SKM-1 treated with dmso at 0.1 percent for 144 hours (cell line): ENCODE measurements around the gene ADGRL3.

ENCODE experiments used
- DNase-seq: peaks from one replicate; lab custom pipeline; 2025; ENCODE audit not compliant: unreplicated experiment; lab: John Stamatoyannopoulos, UW

Gene ADGRL3

DNA sequence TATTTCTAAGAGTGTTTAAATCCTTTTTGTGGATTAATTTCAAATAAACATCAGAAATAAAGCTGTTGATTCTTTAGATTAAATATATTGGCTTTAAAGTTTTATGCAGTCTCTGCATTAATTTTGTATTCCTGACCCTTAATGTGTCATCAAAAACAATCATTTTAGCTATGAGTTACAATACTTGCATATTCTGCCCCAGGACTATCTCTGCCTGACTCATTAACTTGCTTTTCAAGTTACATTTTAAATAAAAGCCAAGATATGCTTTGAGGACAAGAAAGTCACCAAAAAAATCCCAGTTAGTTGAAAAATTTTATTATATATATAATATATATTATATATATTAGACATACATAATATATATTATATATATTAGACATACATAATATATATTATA is 208.7 kb downstream of the ADGRL3 start:
- no peak for DNase-seq

DNA sequence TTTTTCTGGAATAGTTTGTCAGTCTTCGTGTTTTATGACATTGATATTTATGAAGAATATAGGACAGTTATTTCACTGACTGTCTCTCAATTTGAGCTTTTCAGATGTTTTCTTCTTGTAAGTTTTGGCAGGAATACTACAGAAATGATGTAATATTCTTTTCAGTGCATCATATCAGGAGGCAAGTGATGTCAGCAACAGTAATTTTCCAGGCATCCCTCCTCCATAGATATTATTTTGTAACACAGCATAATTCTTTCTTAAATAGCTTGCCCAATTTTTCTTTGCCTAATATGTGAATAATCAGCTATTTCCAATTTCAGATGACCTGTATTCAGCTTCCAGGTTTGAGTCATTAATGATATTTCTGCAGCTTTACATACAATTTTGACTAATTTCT is 211.1 kb downstream of the ADGRL3 start:
- no peak for DNase-seq

DNA sequence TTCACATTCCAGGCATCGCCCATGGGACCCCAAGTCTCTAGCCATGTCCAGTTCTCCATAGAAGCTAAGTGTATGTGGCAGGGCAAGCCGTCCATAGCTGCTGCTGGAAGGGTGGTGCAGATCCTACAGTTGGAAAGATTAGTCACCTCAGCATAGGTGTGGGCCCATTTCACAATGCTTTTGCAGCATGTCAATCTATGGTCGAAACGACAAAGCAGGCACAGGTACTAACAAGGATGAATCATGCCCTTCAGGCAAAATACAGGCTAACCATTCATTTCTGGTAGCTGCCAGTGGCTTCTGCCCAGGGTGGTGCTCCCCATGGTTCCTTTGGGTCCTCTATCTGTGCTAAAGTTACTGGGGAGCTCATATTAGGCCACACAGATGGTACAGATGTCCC is 225.2 kb downstream of the ADGRL3 start:
- no peak for DNase-seq

DNA sequence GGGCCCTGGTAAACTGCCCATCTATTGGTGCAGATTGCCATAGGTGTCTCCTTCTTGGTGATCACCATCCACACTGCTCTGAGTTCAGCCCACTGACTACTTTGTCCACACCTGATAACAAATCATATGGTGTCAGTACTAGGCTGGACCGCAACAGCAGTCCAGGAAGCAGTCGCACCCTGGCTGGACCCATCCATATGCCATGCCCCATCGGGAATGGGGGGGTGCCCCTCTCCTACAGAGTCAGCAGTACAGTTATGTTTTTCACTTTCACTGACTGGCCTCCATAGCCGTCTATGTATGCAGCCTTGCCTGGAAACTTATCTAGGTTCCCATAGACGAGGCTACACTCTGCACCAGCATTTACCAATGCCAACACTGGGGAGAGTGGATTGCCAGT is 226.1 kb downstream of the ADGRL3 start:
- DNase-seq: no peak

DNA sequence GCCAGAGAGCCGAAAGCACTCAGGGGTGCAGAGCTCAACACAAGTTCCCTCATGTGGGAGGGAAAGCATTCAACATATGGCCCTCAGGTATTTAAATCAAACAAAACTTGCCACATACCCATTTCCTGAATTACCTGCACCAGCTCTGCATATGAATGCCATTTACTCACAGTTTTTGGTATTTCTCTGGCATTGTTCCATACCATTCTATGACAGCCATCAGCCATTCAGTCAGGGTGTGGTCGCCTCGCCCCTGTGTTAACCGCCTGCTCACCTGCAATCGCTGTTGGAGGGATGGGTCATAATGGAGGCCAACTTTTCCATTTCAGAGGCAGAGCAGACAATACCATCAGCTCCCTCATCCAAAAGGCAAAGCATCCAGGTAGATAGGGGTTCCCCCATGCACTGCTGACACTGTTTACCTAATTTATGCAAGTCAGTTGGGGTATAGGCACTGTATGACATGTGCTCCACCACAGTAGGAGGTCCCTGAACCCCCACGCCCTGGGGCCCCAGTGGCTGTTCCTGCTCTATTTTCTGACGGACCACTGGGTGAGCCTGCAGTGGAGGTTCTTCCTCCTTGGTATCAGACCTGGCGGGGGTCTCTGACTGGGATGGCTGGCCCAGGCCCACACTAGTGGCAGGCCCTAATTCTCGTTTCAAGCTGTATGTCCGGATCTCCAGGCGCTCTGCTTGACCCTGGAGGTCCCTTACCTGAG is 227.1 kb downstream of the ADGRL3 start:
- DNase-seq: no peak

DNA sequence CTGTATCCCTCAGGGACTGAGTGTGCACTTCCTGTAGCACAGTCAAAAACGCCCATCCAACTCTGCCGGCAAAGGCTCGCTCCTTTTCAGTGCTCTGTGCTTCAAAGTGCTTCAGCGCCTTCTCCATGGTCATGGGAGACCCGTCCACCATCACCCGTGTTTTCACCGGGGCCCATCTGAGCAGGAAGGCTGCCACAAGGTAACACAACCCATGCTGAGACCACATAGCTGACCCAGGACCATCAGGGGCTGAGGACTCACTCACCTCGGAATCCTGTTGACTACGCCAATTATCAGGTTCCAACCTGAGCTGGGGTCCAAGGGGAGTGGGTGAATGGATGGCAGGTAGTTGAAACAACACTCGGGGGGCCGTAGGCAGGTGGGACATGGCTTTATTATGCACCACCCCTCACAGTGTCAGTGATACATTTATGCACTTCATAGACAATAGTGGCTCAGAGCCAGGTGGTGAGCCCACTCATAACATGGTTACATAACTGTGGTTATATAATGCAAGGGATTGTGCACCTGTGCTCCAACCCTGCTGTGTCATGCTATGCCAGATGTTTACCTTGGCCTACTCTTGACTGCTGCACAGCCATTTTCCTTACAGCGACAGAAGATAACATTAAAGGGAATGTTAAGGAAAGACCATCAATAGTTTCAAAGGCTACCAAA is 227.8 kb downstream of the ADGRL3 start:
- no peak for DNase-seq

DNA sequence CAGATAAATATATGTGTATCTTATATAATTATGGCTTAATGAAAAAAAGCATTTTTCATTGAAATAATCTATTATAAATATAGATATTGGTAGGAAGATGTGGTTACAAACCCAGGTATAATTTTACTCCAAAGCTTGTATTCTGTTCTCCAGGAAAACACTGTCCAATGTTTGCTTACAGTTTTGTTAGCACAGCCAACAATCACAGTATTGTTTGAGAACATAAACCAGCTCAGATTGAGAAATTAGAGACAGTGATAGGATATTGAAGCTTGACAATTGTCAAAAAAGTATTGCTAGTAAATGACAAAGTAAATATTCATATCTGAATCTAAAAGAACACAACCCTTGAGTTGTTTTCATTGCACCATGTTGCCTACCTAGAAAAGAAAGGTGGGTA is 228.8 kb downstream of the ADGRL3 start:
- DNase-seq: no peak

DNA sequence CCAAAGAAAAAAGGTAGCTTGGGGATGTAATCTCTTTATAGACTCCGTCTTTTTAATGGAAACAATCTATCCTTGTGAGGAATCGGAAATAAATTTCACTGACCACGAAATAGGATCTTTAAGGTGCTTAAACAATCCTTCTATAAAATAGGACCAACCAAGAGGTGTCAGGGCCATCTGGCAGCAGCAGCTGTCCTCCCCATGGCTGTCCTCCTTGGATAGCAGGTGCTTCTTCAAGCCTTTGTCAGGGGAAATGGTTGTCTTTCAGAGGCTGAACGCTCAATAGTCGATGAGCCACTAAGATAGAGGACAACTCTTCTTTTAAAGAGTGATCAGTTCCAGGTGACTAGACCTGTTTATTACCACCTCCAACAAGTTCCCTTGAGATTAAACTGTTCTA is 231.0 kb downstream of the ADGRL3 start:
- DNase-seq: no peak

DNA sequence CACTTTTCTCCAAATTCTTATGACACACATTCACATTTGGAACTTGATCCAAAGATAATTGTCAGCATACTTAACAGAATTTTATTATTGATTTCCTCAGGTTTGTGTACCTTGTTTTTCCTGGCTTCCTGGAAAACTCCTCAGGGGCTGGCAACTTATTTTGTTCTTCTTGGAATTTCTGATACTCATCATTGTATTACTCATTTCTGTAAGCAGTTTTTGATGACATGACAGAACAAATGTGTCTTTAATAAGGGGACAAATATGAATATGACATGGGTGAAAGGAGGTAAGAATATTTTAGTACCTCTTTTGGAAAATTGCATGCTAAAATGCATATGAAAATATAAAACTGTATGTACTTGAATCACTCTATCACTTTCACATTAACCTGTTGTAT is 237.8 kb downstream of the ADGRL3 start:
- no peak for DNase-seq

DNA sequence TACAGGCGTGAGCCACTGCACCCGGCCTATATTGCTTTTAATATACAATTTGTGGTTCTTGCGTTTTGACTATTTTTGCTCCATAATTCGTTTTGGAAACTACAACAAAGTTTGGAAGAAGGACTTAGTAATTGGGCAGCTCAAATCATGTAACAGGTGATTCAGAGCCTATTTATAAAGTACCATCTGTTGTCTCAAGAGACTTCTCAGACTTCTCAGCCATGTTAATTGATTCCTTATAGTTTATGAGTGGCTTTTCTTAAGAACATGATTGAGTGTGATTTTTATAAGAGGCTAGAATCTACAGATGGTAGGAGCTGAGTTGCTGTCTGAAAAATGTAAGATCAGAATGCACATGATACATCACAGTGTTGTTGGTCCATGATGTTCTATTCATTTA is 240.2 kb downstream of the ADGRL3 start:
- DNase-seq: no peak

DNA sequence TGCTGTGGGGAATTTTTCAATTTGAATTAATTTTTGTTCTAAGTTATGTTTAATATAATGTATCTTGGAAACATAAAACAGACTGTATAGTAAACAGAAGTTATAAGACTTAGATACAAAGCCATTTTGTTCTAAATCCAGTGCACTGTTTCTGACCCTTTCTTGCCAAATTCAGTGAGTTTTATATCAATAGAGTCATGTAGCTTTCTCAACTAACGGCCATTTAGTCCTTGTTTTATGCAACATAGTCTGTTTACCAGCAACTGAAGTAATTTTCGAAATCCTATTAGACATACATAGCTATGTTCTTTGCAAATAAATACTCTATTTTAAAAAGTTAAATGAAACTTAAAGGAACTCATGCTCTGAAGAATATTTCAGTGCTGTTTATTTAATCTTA is 242.8 kb downstream of the ADGRL3 start:
- DNase-seq: no peak

DNA sequence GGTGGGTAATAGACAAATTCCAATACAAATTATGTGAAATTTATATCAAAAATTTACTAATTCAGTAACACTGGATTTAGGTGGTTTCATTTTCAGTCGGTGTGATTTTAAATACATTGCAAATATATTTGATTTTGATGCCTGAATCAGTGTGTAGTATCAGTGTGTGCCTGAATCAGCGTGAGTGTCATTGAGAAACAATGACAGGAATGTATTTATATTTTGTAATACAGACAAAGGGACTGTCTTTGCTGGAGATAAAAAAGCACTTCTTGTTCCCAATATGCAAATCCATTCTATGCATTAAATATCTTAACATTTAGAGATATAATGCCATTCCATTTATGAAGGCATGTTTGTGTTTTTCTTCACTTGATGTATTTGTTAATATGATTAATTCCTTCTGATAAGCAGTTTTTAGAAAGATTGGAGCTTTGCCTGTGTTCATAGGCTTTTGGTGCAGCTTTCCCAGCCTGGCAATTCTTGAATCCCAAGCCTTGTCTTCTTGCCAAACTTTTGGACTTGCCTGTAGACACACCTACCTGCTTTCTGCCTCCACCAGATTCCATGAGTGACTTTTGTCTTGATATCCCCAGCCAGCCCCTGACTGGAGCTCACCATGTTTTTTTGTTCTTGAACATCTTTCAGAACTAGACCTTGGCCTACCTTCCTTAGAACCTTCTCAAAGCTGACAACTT is 243.8 kb downstream of the ADGRL3 start:
- DNase-seq: no peak

DNA sequence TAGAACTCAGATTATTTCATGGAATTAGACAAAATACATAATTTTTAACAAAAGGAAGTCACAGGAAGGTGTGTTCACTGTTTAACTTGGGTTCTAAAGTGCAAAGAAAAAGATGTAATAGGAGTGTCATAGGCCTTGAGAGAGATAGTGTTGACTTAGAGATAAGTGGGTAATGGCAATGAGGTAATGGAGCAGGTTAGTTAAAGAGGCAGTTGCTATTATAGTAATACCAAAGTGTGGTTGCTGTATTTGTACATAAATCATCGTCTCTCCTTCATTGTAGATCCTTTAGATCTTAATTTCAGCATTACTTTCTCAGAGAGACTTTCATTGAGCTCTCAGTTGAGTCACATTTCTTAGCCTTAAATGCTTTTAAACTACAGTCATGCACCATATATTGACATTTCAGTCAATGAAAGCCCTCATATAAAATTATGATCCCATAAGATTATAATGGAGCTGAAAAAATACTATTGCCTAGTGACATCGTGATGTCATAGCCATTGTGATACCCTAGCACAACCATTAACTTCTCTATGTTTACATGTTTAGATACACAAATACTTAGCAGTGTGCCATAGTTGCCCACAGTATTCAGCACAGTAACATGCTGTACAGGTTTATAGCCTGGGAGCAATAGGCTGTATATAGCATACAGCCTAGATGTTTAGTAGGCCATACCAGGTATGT is 245.4 kb downstream of the ADGRL3 start:
- DNase-seq: no peak

DNA sequence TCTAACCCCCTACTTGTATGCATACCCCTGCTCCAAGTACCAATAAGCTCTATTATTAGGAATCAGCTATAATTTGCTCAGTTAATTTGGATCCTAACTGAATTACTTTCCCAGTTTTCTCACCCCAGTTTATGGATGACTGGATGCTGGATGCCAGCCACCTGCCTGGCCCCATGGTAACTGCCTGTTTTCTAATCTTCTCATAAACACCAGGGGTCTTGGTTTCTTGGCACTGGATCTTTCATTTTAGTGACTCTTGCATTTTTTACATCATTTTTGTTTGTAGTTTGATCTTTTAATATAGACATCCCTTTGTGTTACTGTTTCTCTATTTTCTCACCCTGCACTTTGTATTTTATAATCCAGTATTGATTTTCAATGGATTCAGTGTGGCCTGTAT is 246.8 kb downstream of the ADGRL3 start:
- no peak for DNase-seq

DNA sequence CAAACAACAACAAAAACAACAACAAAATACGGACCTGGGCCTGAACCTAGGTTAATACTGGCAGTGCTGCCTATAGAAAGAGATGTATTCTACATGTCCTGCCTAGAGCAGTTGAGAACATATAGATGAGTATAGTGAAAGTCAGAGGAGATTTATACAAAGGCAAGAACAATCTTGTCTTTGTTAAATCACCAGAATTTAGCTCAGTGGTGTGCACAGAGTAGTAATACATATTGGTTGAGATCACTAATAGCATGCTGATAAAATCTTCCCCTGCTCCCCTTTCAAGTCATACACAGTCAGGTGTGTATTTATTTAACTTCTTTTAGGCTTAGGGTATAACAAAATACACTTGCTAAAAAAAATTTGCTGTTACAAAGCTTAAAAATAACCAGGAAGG is 247.8 kb downstream of the ADGRL3 start:
- no peak for DNase-seq

DNA sequence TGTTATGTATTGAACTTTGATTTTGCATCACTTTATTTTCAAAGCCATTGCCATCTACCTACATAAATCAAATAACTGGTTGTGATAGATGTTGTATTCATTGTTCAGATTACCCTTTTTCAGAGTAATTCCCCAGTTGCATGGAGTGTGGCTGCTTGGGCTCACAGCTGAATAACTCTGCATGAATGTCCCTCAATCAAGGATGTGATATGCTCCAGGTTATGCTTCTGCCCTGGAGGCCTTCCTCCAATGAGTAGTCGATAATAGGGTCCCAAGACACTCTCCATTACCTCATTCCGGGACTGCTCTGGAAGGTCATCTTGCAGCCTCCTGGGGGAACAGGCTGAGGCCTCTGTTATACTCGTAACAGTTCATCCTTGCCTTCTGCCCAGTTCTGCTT is 251.8 kb downstream of the ADGRL3 start:
- DNase-seq: no peak

DNA sequence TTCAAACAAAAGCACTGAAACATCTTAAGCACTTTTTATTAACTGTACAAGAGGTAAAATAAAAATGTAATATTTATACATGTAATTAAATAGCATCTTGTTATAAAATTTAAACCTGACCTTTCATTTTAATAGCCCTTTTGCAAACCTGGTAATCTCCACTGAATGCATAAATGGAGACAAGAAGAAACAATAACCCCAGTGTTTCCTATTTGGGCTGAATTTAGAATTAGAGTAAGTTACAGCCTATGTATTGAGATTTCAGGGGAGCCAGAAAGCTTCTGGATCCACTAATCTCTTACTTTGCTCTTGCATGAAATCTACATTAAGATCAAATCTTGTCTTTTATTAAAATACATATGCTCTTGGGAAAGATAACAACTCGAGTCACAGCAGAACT is 261.8 kb downstream of the ADGRL3 start:
- DNase-seq: no peak

DNA sequence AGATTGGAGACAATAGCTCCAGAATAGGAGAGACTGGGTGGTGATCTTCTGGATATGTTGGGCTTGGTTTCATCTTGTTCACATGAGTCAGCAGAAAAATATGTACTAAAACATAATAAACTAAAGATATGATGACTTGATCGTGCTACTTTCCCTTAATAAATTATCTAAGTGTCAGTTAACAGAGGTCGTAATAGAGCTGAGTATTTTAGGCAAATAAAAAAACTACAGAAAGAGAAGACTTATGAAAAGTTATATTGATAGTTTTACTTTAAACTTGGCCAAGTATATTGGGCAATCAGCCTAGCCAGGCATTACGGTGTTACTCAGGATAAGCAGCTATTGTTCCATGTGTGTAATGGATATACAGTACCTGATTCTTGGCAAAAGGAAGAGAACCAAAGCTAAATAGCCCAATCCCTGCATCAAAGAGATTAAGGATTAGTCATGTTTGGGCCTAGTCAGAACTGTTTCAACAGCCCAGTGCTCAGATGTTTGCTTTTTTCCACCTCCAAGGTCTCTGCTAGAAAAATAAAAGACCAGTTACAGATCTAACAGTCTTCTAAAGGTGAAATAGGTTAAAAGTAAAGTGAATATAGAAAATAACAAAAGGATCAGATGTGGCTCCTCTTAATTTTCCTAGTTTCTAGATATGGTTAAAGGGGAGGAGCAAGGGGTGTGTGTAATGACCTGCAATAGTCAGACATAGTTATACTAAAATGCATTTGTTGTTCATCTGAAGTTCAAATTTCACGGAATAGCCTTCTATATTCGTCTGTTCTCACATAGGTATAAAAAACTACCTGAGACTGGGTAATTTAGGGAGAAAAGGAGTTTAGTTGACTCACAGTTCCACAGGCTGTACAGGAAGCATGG is 262.6 kb downstream of the ADGRL3 start:
- DNase-seq: no peak

DNA sequence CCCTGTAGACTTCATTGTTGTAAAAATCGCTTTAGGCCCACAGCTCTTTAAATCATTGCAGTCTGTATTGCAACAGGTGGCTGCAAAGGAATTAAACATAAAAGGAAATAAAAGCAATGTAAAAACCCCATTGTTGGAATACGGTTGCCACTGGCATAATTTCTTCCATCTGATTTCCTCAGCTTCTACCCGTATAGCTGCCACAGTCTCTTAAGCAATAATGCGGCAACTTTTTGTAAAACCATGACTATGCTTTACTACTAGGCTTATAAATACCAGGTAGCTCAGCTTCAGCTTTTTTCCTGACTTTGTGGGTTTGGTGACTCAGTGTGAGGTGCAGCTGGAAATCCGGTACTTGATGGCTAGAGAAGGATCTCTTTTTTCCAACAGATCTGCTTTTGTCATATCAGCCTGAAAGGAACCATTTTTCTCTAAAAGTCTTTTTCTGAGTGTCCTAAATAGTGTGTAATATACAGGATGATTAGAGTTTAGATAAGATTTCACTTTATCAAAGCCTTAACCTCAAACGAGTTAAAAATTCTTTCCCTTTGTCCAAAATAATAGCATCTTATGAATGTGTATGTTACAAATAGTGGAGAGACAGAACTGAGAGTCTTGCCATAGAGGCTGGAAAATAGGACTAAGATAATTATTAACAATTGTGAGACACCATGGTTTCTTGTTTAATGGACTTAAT is 268.0 kb downstream of the ADGRL3 start:
- DNase-seq: peak; percentile 91

DNA sequence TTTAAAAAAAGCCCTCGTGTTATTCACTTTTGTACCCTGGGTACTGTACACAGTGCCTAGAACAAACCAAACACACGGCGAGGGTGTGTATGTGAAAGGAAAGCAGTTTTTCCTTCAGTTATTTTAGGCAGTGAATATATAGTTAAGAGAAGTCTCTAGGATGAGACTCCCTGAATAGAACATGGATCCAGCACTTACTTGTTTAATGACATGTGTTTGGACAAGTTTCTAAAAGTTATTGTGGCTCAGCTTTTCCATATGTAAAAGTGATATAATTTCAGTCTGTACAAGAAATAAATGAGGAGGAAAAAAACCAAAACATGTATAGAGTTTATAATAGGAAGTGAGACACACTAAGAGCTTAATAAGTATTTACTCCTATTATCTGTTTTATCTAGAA is 273.2 kb downstream of the ADGRL3 start:
- DNase-seq: no peak
